Endodermal cell (in vitro differentiated cells): ENCODE data around the gene TCF12. TPM values are rescaled to one million over a fixed set of nuclear protein-coding genes. Genes with fewer than 3 reads are reported as not detected.
A peak's percentile ranks its signal among the peaks of the same experiment; 100 is the strongest.

Experiments
- DNase-seq: peaks from one replicate; pipeline ENCODE4 v3.0.0-alpha.2; 2017
- H3K27ac ChIP-seq: 2 replicates; pipeline ENCODE4 v1.5.1; 2013; ENCODE audit warnings: mild to moderate bottlenecking, low read depth, low read length, moderate library complexity
- H3K27me3 ChIP-seq: 2 replicates; pipeline ENCODE4 v1.6.1; 2013; ENCODE audit warnings: mild to moderate bottlenecking, low read length, moderate library complexity; ENCODE audit not compliant: insufficient read depth, control insufficient read depth, poor library complexity, severe bottlenecking
- H3K36me3 ChIP-seq: 2 replicates; pipeline ENCODE4 v1.7.0; 2013; ENCODE audit warnings: mild to moderate bottlenecking, low read length, moderate library complexity; ENCODE audit not compliant: control insufficient read depth, insufficient read depth
- H3K4me1 ChIP-seq: one replicate; pipeline ENCODE4 v1.7.0; 2013; ENCODE audit warnings: low read length; ENCODE audit not compliant: control insufficient read depth, insufficient read depth
- H3K4me3 ChIP-seq: 2 replicates; pipeline ENCODE4 v1.5.1; 2013; ENCODE audit warnings: mild to moderate bottlenecking, low read length, moderate library complexity
- H3K9ac ChIP-seq: 2 replicates; pipeline ENCODE4 v1.6.1; 2013; ENCODE audit warnings: mild to moderate bottlenecking, low read length, moderate library complexity; ENCODE audit not compliant: poor library complexity, severe bottlenecking; ENCODE audit errors: extremely low read depth
- H3K9me3 ChIP-seq: 2 replicates; pipeline ENCODE4 v1.6.1; 2013; ENCODE audit warnings: mild to moderate bottlenecking, low read length, moderate library complexity; ENCODE audit not compliant: control insufficient read depth
- H3K27ac Mint-ChIP-seq: 2 replicates; pipeline ENCODE4 v1.8.0; 2020; ENCODE audit warnings: mixed read lengths
- H3K27me3 Mint-ChIP-seq: 2 replicates; pipeline ENCODE4 v1.8.0; 2021; ENCODE audit warnings: mild to moderate bottlenecking, mixed read lengths; ENCODE audit not compliant: insufficient read depth
- H3K36me3 Mint-ChIP-seq: 2 replicates; pipeline ENCODE4 v1.8.0; 2020; ENCODE audit warnings: low read depth, mixed read lengths
- H3K4me1 Mint-ChIP-seq: 2 replicates; pipeline ENCODE4 v1.8.0; 2020; ENCODE audit warnings: mixed read lengths
- H3K4me3 Mint-ChIP-seq: 2 replicates; pipeline ENCODE4 v1.8.0; 2020; ENCODE audit warnings: mild to moderate bottlenecking, moderate library complexity, mixed read lengths
- H3K9me3 Mint-ChIP-seq: 2 replicates; pipeline ENCODE4 v1.8.0; 2020; ENCODE audit warnings: mild to moderate bottlenecking, mixed read lengths
- CTCF ChIP-seq: fragments of 200-600 bp; sonication (generic); conservative IDR thresholded peaks from 2 replicates; pipeline ENCODE4 v1.5.0; 2021; ENCODE audit warnings: antibody characterized with exemption, mild to moderate bottlenecking
- WGBS, 2 experiments: methylation state at CpG; one replicate each; pipeline versions ENCODE4 v1.1.5 to v1.1.7; 2013; ENCODE audit warnings: missing lambda C conversion rate in 2 of 2, mixed read lengths in 1 of 2; ENCODE audit not compliant: insufficient coverage in 1 of 2, insufficient read length in 1 of 2; 5-methylcytosine and 5-hydroxymethylcytosine counted together
- total RNA-seq, 2 donors: library from RNA; stranded (reverse); fragmentation: NEBNext Ultra II Directional in 1 of 2; extraction: Animal tissue kit (Norgen Biotek cat#: 25700) in 1 of 2; gene quantifications; 2 replicates in 1 of 2; 3 replicates in 1 of 2; pipeline ENCODE4 v1.2.1, GENCODE V29; 2021

TCF12 gene
- total RNA-seq, 2 donors from 2014 or later, result 103 to 121 TPM

GRCh38 chr15:56919609-56920366 is 1.3 kb downstream of the TCF12 start:
- H3K36me3 ChIP-seq, result peaks cover 34% of the 10 kb centered on the region

GRCh38 chr15:56920367-56920627 is 1.9 kb downstream of the TCF12 start:
- Histone ChIP-seq H3K27ac (no peak overlapping the region), H3K36me3 (peaks cover 35% of the 10 kb centered on the region), H3K9ac (peak overlapping the region; percentile 89), H3K9me3 (peaks cover 9% of the 10 kb centered on the region), H3K27me3 (no peaks in the 10 kb centered on the region), H3K4me3 (peak overlapping the region; percentile 93), H3K4me1 (peaks cover 2% of the 10 kb centered on the region)
- Mint-ChIP-seq H3K4me3 (peak overlapping the region; percentile 83), H3K4me1 (peaks cover 15% of the 10 kb centered on the region), H3K9me3 (peaks cover 6% of the 10 kb centered on the region), H3K27me3 (peaks cover 5% of the 10 kb centered on the region), H3K27ac (peak overlapping the region; percentile 90), H3K36me3 (peaks cover 32% of the 10 kb centered on the region)
- no peak for TF ChIP-seq CTCF
- no CpG with 5 or more reads among the region's 3 CpGs for WGBS, 2 experiments
- no peak for DNase-seq

More at GRCh38 chr15:56919609-56920366, 1.3 kb downstream of the TCF12 start:
- peak overlapping the region; percentile 83 for H3K4me3 Mint-ChIP-seq
- H3K4me1 Mint-ChIP-seq, result peaks cover 15% of the 10 kb centered on the region
- Histone ChIP-seq H3K4me3 (peak overlapping the region; percentile 93), H3K27ac (peak overlapping the region; percentile 91), H3K27me3 (no peaks in the 10 kb centered on the region), H3K4me1 (peaks cover 2% of the 10 kb centered on the region), H3K9ac (peak overlapping the region; percentile 89), H3K9me3 (peaks cover 9% of the 10 kb centered on the region)
- H3K27ac Mint-ChIP-seq, result peak overlapping the region; percentile 90
- H3K36me3 Mint-ChIP-seq, result peaks cover 31% of the 10 kb centered on the region
- H3K27me3 Mint-ChIP-seq, result peaks cover 5% of the 10 kb centered on the region
- H3K9me3 Mint-ChIP-seq, result peaks cover 6% of the 10 kb centered on the region
- peak; percentile 84 for DNase-seq
- TF ChIP-seq CTCF, result no peak
- 1 to 2% methylated on average over 16 to 42 of the region's 42 CpGs for WGBS, 2 experiments

GRCh38 chr15:56923174-56923591 is 4.7 kb downstream of the TCF12 start:
- no peak overlapping the region for H3K27ac Mint-ChIP-seq
- H3K4me3 Mint-ChIP-seq, result no peak overlapping the region
- Histone ChIP-seq H3K36me3 (peaks cover 52% of the 10 kb centered on the region), H3K27me3 (no peaks in the 10 kb centered on the region), H3K4me1 (peaks cover 7% of the 10 kb centered on the region), H3K4me3 (no peak overlapping the region), H3K27ac (no peak overlapping the region), H3K9me3 (no peaks in the 10 kb centered on the region), H3K9ac (no peak overlapping the region)
- peaks cover 31% of the 10 kb centered on the region for H3K4me1 Mint-ChIP-seq
- no peak for DNase-seq
- H3K9me3 Mint-ChIP-seq, result no peaks in the 10 kb centered on the region
- WGBS, 2 experiments, result 89% methylated on average over 2 of the region's 3 CpGs; no CpG with 5 or more reads in 1 of the 2 experiments
- no peak for TF ChIP-seq CTCF
- no peaks in the 10 kb centered on the region for H3K27me3 Mint-ChIP-seq
- H3K36me3 Mint-ChIP-seq, result peaks cover 27% of the 10 kb centered on the region
